Chondrocyte (in vitro differentiated cells): ENCODE data around the gene SAMD11. TPM values are rescaled to one million over a fixed set of nuclear protein-coding genes. Genes with fewer than 3 reads are reported as not detected.

Experiments used
- DNase-seq: peaks from one replicate; pipeline ENCODE4 v3.0.0; 2021; ENCODE audit warnings: mixed read lengths, low spot score
- H3K27ac Mint-ChIP-seq: one replicate; pipeline ENCODE4 v1.8.0; 2021; ENCODE audit warnings: mild to moderate bottlenecking, moderate library complexity, mixed read lengths; ENCODE audit not compliant: unreplicated experiment
- H3K27me3 Mint-ChIP-seq: 2 replicates; pipeline ENCODE4 v1.8.0; 2021; ENCODE audit warnings: low read depth, mixed read lengths
- H3K36me3 Mint-ChIP-seq: 2 replicates; pipeline ENCODE4 v1.8.0; 2021; ENCODE audit warnings: low read depth, mixed read lengths
- H3K4me1 Mint-ChIP-seq: 2 replicates; pipeline ENCODE4 v1.8.0; 2021; ENCODE audit warnings: low read depth, mild to moderate bottlenecking, mixed read lengths
- H3K4me3 Mint-ChIP-seq: one replicate; pipeline ENCODE4 v1.8.0; 2021; ENCODE audit warnings: mild to moderate bottlenecking, moderate library complexity, mixed read lengths; ENCODE audit not compliant: unreplicated experiment
- H3K9me3 Mint-ChIP-seq: 2 replicates; pipeline ENCODE4 v1.8.0; 2021; ENCODE audit warnings: low read depth, mixed read lengths
- CTCF ChIP-seq: fragments of 200-600 bp; sonication (generic); IDR thresholded peaks from 2 replicates; pipeline ENCODE4 v1.5.0; 2021; ENCODE audit warnings: antibody characterized with exemption, mild to moderate bottlenecking, moderate library complexity
- total RNA-seq: library from RNA; stranded (reverse); gene quantifications from 3 replicates; pipeline ENCODE4 v1.2.1, GENCODE V29; 2021

Gene SAMD11
- total RNA-seq, 1 donor from 2014 or later = 3.4 TPM

- Mint-ChIP-seq H3K27me3 (peaks cover 39% of the 10 kb centered on the region), H3K36me3 (no peaks in the 10 kb centered on the region)
These were observed 23.9 kb upstream of the SAMD11 start for GRCh38 chr1:899636-900317.

GRCh38 chr1:901108-901859 lies 22.4 kb upstream of the SAMD11 start:
- no peak overlapping the region for H3K27ac Mint-ChIP-seq
- DNase-seq = no peak

More at GRCh38 chr1:899636-900317, 23.9 kb upstream of the SAMD11 start:
- H3K4me1 Mint-ChIP-seq = no peaks in the 10 kb centered on the region
- H3K27ac Mint-ChIP-seq = no peak overlapping the region
- H3K4me3 Mint-ChIP-seq = no peak overlapping the region
- H3K9me3 Mint-ChIP-seq = no peaks in the 10 kb centered on the region
- DNase-seq = no peak
- no peak for TF ChIP-seq CTCF

GRCh38 chr1:902802-903201 lies 20.9 kb upstream of the SAMD11 start:
- no peak overlapping the region for H3K4me3 Mint-ChIP-seq
- H3K36me3 Mint-ChIP-seq = no peaks in the 10 kb centered on the region
- no peak overlapping the region for H3K27ac Mint-ChIP-seq
- peaks cover 16% of the 10 kb centered on the region for H3K27me3 Mint-ChIP-seq
- H3K4me1 Mint-ChIP-seq = peaks cover 13% of the 10 kb centered on the region
- no peak for TF ChIP-seq CTCF
- DNase-seq = no peak
- H3K9me3 Mint-ChIP-seq = no peaks in the 10 kb centered on the region

More at GRCh38 chr1:901108-901859, 22.4 kb upstream of the SAMD11 start:
- peaks cover 29% of the 10 kb centered on the region for H3K27me3 Mint-ChIP-seq
- no peak overlapping the region for H3K4me3 Mint-ChIP-seq
- peaks cover 7% of the 10 kb centered on the region for H3K4me1 Mint-ChIP-seq
- no peaks in the 10 kb centered on the region for H3K36me3 Mint-ChIP-seq
- no peaks in the 10 kb centered on the region for H3K9me3 Mint-ChIP-seq
- TF ChIP-seq CTCF = no peak

GRCh38 chr1:903305-903704 lies 20.4 kb upstream of the SAMD11 start:
- peaks cover 11% of the 10 kb centered on the region for H3K27me3 Mint-ChIP-seq
- DNase-seq = no peak
- H3K27ac Mint-ChIP-seq = no peak overlapping the region
- no peak for TF ChIP-seq CTCF
- peak overlapping the region; percentile 47 for H3K4me3 Mint-ChIP-seq
- H3K4me1 Mint-ChIP-seq = peaks cover 13% of the 10 kb centered on the region
- no peaks in the 10 kb centered on the region for H3K9me3 Mint-ChIP-seq
- H3K36me3 Mint-ChIP-seq = no peaks in the 10 kb centered on the region

GRCh38 chr1:903721-904271 lies 19.9 kb upstream of the SAMD11 start:
- Mint-ChIP-seq H3K27me3 (peaks cover 6% of the 10 kb centered on the region), H3K27ac (no peak overlapping the region), H3K9me3 (no peaks in the 10 kb centered on the region), H3K36me3 (no peaks in the 10 kb centered on the region), H3K4me1 (peaks cover 13% of the 10 kb centered on the region), H3K4me3 (peak overlapping the region; percentile 47)
- DNase-seq = peak; percentile 84
- TF ChIP-seq CTCF = no peak
